Measurements from ENCODE around the gene CALD1.

Gene CALD1

GRCh38 chr7:134942690-134943466 is 163.4 kb downstream of the CALD1 start:
- H3K4me3 ChIP-seq (ENCODE audit: low read depth, low read length), result no peak overlapping the region
- in situ Hi-C loops (cut with HindIII; ENCODE audit: low sequenced_read_pairs), result loop anchor here (10.0 kb wide), 1 partner anchor 248 kb away; no protein-coding TSS in a partner anchor
- DNase-seq (ENCODE audit: low read depth), result no peak
- TF ChIP-seq, protein P1, sequence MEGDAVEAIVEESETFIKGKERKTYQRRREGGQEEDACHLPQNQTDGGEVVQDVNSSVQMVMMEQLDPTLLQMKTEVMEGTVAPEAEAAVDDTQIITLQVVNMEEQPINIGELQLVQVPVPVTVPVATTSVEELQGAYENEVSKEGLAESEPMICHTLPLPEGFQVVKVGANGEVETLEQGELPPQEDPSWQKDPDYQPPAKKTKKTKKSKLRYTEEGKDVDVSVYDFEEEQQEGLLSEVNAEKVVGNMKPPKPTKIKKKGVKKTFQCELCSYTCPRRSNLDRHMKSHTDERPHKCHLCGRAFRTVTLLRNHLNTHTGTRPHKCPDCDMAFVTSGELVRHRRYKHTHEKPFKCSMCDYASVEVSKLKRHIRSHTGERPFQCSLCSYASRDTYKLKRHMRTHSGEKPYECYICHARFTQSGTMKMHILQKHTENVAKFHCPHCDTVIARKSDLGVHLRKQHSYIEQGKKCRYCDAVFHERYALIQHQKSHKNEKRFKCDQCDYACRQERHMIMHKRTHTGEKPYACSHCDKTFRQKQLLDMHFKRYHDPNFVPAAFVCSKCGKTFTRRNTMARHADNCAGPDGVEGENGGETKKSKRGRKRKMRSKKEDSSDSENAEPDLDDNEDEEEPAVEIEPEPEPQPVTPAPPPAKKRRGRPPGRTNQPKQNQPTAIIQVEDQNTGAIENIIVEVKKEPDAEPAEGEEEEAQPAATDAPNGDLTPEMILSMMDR (IDR thresholded peaks at IDR 0.05; ENCODE audit: low read depth, low read length, missing control alignments), result no peak

- no peak for DNase-seq (ENCODE audit: low read depth)
- TF ChIP-seq, protein P1 (IDR thresholded peaks at IDR 0.05; ENCODE audit: low read depth, low read length, missing control alignments), result peak; percentile 18
- no peak overlapping the region for H3K4me3 ChIP-seq (ENCODE audit: low read depth, low read length)
- in situ Hi-C loops (cut with HindIII; ENCODE audit: low sequenced_read_pairs), result loop anchor here (10.0 kb wide), 1 partner anchor 249 kb away; no protein-coding TSS in a partner anchor
These were observed 164.5 kb downstream of the CALD1 start for GRCh38 chr7:134943785-134944400.

DNA sequence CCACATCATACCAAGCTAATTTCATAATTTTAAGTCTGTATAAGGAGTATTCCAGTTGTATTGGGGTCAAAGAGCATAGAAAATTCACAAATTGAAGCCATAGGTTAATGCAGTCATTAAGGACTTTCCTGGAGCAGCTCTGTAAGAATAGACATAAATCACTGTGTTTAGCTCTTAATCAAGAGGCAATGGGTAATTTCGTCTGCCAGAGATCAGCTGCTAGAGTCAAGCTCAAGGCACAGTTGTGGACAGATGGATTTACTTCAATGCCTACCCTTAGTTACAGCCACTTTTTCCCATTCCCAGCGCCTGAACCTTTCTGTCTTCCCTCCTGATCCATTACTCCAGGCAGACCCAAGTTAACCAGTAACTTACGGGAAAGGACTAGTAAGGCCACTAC is 166.3 kb downstream of the CALD1 start:
- TF ChIP-seq, protein P1 (IDR thresholded peaks at IDR 0.05; ENCODE audit: low read depth, low read length, missing control alignments), result no peak
- H3K4me3 ChIP-seq (ENCODE audit: low read depth, low read length), result no peak overlapping the region
- in situ Hi-C loops (cut with HindIII; ENCODE audit: low sequenced_read_pairs), result loop anchor here (10.0 kb wide), 1 partner anchor 251 kb away; no protein-coding TSS in a partner anchor
- no peak for DNase-seq (ENCODE audit: low read depth)

GRCh38 chr7:134946260-134946659 is 166.8 kb downstream of the CALD1 start:
- no peak for DNase-seq (ENCODE audit: low read depth)
- in situ Hi-C loops (cut with HindIII; ENCODE audit: low sequenced_read_pairs), result loop anchor here (10.0 kb wide), 1 partner anchor 251 kb away; no protein-coding TSS in a partner anchor
- H3K4me3 ChIP-seq (ENCODE audit: low read depth, low read length), result no peak overlapping the region
- TF ChIP-seq, protein P1 (IDR thresholded peaks at IDR 0.05; ENCODE audit: low read depth, low read length, missing control alignments), result no peak

DNA sequence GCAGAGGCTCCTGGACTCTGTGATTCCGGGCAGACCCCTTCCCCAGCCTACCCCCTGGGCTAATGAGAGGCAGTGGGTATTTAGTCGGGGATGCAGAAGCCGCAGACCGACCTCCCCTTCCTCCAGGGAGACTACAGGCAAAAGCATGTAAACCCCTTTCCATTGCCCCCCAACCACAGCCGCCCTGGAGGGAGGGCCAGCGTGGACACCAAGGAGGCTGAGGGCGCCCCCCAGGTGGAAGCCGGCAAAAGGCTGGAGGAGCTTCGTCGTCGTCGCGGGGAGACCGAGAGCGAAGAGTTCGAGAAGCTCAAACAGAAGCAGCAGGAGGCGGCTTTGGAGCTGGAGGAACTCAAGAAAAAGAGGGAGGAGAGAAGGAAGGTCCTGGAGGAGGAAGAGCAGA is 167.9 kb downstream of the CALD1 start:
- H3K4me3 ChIP-seq (ENCODE audit: low read depth, low read length), result no peak overlapping the region
- no peak for DNase-seq (ENCODE audit: low read depth)
- TF ChIP-seq, protein P1 (IDR thresholded peaks at IDR 0.05; ENCODE audit: low read depth, low read length, missing control alignments), result no peak
- in situ Hi-C loops (cut with HindIII; ENCODE audit: low sequenced_read_pairs), result loop anchor here (10.0 kb wide), 1 partner anchor 253 kb away; no protein-coding TSS in a partner anchor

GRCh38 chr7:134947831-134948230 is 168.4 kb downstream of the CALD1 start:
- no peak for DNase-seq (ENCODE audit: low read depth)
- no peak overlapping the region for H3K4me3 ChIP-seq (ENCODE audit: low read depth, low read length)
- in situ Hi-C loops (cut with HindIII; ENCODE audit: low sequenced_read_pairs), result loop anchor here (10.0 kb wide), 1 partner anchor 253 kb away; no protein-coding TSS in a partner anchor
- TF ChIP-seq, protein P1 (IDR thresholded peaks at IDR 0.05; ENCODE audit: low read depth, low read length, missing control alignments), result no peak

Measured in astrocyte of the cerebellum (primary cell).